GM12878 (cell line): Measurements from ENCODE around the gene KCTD8.

Experiments
- POLR2AphosphoS5 ChIP-seq: IDR thresholded peaks from 2 replicates; pipeline ENCODE4 v1.6.1; 2011; ENCODE audit warnings: mild to moderate bottlenecking, low read length, inconsistent platforms
- SMAD1 ChIP-seq: fragments of 450-650 bp; IDR thresholded peaks from 2 replicates; pipeline ENCODE4 v1.6.1; 2018; ENCODE audit warnings: mild to moderate bottlenecking, low read depth; ENCODE audit not compliant: partially characterized antibody

DNA sequence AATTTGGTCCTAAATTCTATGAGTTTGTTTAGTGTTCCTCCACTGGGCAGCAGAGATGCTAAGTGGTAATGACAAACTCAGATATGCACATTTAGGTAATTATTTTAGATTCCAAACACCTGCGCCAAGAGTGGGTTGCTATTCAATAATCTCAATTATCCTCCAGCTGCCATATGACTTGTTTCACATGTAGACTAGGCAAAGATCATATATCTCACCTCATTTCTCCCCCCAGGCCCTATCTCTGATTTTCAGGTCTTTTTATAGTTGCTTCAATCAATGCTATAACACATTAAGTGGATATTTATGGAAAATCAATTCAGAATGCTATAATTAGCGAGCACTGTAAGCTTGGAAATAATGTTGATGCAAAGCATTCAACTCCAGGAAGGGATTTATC, 217.6 kb downstream of the KCTD8 start:
- TF ChIP-seq SMAD1: no peak
- TF ChIP-seq POLR2AphosphoS5: no peak
